GM18502 (cell line): ENCODE results near the gene IPO13.

Source experiments
- ATAC-seq: cut with Tn5 transposase; IDR thresholded peaks from one replicate; pipeline ENCODE4 v1.9.1; 2021; ENCODE audit warnings: mild to moderate bottlenecking; ENCODE audit not compliant: unreplicated experiment, poor library complexity

IPO13 gene

DNA sequence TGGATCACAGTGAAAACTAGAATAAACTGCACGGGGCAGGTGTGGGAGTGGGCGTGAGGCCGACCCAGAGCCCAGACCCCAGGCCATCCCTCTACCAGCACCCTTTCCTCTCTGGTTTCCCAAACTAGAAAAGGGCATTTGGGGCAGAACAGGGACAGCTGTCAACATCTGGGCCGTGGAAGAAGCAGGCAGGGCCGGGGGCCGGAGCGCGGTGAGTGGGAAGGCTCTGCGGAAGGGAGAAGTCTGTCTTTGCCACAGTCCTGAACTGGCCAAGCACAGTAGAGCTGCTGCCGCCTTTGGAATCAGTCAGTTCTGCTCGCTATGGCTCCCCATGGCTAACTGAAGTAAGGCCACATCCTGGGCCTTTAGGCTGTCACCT lies 51.2 kb downstream of the IPO13 start:
- ATAC-seq: no peak

DNA sequence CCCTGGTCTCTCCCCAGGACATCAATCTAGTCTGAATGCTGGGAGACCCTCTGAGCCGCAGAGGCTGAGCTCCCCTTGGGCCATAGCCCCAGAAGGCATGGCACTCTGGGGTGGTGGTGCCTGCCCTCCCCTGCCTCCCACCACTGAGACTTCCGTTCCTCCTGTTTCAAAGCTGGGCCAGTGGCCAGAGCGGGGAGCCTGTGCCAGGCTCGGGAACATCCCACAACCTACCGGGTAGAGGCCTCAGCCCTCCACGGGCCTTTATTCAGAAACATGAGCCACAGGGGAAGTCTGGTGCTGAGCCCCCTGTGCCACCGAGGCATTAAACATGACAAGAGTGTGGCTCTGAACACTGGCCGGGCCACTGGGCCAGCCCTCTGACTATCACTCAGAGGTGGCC lies 52.7 kb downstream of the IPO13 start:
- no peak for ATAC-seq

DNA sequence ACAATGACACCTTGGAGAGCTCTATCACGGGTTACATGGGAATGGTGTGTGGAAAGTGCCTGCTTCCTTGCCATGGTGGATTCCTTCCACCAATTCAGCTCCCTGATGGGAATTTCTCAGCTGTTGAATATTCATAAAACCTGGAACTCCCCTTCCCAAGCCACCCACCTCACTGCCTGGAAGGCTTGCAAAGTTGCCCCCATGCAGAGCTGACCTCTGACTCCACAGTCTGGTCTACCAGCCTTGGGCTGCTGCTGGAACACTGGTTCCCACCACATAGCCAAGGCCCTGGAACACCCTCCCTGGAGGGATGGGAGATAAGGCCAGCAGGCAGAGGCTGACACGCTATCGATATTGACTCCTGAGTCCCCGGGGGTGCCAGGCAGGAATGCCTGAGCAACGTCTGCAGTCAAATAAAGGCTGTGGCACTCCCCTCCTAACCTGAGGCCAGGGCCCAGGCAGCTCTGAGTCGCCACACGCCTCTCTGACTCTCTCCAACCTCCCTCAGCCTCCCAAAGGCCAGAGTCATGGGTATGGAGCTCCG lies 53.4 kb downstream of the IPO13 start:
- ATAC-seq: no peak

DNA sequence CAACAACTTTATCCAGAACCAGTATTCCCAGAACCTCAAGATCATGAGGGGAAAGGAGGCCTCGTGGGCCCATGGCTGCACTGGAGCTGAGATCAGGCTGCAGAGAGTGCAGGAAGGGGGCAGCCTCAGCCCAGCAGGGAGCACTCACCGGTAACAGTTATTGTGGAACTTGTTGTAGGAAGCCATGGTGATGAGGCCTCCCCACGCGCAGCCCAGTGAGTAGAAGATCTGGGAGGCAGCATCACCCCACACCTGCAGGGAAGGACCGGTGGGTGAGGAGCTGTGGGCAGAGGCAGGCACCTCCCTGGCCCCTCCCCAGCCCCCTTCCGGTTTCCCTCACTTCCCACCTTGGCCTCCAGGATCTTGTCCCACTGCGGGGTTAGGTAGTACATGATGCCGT lies 55.4 kb downstream of the IPO13 start:
- no peak for ATAC-seq

DNA sequence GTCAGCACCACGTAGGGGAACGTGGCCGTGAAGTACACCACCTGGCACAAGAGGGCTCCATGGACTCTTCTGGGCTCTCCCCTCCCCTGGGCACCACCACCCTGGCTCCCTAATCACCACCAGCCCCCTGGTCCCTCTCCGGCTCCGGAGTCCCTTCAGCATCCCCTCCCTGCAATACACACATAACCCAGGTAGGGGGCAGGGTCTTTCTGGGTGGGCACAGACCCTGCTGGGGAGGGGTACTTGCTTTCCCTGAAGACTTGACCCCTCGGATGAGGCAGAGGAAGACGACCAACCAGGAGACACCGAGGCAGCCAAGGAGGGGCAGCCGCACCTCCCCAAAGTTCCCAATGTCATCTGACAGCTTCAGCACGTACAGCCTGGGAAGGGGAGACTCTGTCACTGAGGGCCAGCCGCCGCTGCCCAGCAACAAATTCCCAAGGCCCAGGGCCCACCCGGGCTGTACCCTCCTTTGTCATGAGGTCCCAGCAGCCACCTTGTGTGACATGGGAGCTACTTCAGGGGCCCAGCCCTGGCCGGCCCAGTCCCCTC lies 55.9 kb downstream of the IPO13 start:
- no peak for ATAC-seq

DNA sequence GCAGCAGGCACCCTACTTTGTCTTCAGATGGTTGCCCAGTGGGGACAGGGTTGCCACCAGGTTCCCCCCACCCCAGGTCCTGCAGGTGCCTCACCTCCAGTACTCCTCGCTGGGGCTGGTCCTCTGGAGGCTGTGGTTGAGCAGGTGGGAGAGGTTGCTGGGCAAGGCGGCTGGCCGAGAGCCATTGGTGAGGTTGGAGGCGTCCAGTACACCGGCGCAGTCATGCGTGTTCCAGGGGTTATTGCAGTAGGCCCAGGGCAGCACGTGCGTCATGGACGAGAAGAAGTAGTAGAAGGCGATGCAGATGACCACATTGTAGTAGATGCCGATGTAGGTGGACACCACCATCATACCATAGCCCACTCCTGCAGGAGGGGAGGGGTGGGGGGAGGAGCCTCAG lies 61.5 kb downstream of the IPO13 start:
- no peak for ATAC-seq

DNA sequence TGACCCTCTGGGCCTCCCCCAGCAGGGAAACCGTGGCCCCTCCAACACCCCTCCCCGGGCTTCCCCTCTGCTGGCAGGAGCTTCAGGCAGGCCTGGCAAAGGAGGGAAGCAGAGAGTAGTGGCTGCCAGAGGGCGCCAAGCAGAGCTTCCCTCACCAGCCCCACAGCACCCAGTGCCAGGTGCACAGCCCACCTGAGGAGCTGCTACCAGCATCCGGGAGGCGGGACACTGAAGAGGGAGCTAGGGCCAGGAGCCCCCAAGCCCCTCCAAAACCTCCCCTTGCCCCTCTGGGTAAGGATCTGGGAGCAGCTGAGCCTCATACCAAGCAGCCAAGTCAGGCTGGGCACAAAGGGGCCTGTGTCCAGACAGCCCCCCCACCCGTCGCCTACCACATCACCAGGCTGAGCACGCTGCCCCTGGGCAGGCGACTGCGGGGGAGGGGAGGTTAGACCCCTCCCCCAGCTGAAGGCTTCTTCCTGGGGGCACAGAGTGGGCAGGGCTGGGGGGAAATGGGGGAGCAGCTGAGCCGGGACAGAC lies 64.3 kb downstream of the IPO13 start:
- ATAC-seq: no peak

DNA sequence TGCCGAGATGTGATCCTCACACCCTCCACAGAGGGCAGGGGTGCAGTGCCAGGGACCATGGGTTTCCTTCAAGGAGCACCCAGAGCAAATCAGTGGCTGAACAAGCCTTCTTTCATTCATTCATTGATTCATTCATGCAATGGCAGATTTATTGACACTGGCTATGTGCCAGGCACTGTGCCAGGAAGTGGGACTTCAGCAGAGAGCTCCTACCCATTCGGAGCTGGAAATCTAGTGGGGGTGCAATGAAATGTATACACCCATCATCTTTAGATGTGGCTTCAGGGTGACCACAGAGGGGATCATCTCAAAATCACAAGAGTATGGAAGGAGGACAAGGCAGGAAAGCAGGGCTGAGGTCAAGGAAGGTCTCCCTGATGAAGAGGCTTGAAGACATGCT lies 65.7 kb downstream of the IPO13 start:
- no peak for ATAC-seq

DNA sequence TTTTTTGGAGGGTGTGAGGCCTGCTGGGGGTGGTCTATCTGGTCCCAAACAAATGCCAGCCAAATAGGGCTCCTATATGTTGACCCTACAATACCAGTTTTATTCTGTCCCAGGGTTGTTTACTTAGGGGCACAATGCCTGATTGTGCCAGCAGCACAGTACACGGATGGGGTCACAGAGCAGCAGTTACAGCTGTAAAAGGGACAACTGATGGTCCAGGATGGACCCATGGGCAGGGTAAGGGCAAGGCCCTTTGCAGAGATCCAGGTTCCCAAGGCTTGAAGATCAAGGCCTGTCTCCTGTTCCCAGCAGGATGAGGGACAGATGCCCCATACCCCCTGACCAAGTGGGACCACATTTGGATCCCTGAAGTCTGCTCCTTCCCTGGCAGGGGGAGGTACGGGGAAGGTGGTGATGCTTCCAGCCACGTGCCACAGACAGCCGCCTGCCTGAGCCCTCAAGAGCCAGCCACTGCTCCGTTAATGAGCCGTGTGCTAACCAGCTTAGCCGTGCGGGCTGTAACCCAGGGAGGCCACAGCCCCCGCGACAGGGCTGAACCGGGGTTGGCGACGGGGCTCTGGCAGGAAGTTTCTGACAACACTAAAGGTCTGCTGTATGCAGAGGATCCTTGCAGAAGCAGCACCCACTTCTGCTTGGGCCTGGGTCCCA lies 66.3 kb downstream of the IPO13 start:
- ATAC-seq: no peak

DNA sequence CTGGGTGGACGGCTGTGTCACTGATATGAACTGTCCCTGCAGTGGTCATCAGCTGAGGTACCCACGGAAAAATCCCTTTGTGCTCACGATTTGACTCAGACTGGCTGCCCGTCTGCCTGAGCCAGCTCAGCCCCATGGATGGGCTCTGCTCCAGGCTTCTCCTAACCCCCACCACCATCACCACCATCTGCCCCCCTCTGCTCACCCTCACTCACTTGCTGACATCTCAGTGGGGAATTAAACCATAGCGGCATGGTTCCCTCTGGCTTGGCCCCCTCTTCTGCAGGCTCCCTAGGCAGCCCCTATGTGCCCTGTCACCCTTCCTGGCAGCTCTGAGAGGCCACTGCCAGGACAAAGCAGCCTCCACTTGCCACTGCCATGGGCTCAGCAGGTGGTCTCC lies 67.2 kb downstream of the IPO13 start:
- no peak for ATAC-seq

DNA sequence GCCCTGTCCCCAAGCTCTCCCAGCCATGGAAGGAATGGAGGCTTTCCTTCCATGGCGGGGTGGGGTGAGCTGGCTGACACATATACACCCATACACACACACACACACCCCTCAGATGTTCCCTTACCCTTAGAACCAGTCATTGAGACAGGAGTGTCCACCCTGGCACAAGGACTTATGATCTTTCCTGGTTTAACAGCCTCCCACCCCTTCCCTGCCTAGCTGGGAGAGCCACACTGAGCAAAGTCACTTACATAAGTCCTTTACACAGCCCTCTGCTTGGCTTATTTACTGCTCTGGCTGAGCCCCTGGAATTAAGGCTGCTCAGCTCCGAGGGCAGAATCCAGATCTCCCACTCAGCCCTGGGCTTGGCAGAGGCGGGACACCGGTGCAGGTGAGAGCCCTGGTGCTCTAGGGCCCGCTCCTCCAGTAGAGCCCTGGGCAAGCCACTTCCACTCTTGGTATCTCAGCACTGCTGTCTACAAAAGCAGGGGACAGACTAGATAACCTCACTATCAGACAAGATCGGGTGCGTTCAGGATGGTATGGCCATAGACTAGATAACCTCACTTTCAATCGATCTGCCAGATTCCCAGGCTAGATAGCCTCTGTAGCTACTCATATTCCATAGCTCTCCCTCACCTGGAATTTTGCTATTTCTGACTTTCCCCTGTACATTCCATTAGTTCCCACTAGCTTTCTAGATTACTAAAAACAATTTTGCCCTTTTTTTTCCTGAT lies 67.8 kb downstream of the IPO13 start:
- ATAC-seq: no peak

DNA sequence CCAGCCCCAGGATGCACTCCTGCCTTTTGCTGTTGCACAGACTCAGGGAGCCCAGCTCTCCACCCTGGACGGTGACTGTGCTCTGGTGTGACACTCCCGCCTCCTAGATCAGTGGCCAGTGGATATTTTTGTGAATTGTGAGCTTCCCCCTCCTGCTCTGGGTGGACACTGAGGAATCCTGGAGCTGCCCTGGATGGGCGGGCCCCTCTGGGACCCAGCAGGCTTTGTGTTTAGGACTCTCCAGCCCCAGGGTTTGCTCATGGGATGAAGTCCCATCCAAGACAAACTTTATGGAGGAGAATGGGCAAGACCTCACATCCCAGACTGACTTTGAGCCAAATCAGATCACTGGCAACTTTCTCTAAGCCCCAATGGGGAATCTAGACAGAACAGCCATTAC lies 68.5 kb downstream of the IPO13 start:
- ATAC-seq: no peak

DNA sequence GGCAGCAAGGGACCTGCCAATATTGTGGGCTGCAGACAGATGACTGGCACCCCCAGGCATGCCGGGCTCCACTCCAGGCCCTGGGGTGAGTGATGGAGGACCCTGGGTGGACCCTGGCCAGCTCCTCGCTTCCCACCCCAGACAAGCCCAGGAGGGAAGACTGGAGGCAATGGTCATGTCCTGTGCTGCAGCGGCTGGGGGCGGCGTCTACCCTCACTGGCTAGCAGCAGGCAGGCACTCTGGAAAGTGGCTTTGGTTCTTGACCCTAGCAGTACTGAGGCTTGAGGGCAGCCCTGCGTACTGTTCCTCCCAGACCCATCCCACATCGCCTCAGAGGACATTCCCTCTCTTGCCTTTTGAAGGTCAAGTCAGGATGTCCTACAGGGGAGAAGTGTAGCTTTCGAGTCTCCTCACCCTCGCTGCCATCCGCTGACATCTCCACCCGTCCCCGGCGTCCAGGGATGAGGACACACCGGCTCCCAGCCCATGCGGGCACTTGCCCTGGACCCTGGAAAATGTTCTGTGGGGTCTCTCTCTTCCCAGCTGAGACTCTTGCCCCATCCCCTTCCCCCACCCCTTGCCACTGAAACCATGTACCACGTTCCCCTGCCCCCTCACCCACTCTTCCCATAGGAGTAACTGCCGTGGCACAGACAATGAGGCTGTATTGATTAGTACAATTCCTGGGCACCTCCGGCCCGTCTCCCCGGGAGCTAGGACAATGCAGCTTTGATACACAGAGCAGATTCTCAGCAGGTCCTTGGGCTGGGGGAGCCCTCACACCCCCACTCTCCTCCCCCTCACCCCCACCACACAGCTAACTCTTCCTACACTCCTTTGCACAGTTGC lies 69.5 kb downstream of the IPO13 start:
- no peak for ATAC-seq

DNA sequence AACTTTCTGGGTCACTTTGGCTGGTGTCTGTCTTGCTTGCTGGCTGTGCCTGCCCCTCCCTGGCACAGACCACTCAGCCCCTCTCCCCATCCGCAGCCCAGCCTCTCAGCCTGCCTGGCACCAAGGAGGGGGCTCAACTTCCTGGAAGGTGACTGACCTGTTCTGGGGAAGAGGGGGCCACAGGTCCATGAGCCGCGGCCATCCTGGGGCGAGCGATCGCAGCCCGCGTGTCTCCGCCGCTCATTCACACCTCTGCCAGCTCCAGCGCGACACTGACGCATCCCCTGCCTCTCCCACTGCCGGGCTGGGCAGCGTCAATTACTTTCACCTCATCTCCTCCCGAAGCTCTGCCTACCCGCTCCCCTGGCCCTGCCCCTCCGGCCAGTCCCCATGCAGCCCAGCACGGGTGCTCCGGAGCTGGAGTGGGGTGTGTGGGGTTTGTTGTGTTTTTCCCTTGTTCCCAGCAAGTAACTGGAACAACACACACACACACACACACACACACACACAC lies 70.2 kb downstream of the IPO13 start:
- no peak for ATAC-seq
